Glomerular visceral epithelial cell (primary cell): ENCODE results near the gene TRRAP.

Experiments
- DNase-seq: peaks from one replicate; pipeline ENCODE4 v3.0.0-alpha.2; 2016; ENCODE audit errors: extremely low spot score

TRRAP gene

DNA sequence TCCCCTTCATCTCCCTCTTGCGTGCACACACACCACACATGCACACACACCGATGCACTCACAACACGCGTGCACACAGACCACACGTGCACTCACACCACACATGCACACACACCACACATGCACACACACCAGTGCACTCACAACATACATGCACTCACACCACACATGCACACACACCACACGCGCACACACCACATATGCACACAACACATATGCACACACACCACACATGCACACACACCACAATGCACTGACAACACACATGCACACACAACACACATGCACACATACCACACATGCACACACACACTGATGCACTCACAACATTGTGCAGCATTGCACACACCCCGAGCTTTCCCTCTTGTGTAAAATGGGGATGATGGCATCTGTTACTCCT lies 68.1 kb downstream of the TRRAP start:
- no peak for DNase-seq

DNA sequence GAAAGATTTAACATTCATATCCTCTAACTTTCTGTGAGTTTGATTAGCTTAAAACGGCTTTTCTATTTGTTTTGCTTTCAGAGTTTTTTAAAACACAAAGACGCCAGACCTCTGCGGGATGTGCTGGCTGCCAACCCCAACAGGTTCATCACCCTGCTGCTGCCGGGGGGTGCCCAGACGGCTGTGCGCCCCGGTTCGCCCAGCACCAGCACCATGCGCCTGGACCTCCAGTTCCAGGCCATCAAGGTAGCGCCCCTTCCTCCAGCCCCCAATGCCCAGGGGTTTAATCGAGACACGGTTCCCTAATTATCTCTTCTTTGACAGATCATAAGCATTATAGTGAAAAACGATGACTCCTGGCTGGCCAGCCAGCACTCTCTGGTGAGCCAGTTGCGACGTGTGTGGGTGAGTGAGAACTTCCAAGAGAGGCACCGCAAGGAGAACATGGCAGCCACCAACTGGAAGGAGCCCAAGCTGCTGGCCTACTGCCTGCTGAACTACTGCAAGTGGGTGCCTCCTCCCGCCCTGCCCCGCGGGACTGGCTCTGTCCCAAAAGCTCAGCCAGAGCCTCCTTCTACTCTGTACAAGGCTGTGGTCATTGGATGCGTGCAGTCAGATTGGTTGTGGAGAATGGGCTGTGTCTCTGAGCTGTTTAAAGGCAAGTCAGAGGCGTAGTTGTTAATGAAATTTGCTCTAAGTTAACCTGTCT lies 71.2 kb downstream of the TRRAP start:
- DNase-seq = no peak

DNA sequence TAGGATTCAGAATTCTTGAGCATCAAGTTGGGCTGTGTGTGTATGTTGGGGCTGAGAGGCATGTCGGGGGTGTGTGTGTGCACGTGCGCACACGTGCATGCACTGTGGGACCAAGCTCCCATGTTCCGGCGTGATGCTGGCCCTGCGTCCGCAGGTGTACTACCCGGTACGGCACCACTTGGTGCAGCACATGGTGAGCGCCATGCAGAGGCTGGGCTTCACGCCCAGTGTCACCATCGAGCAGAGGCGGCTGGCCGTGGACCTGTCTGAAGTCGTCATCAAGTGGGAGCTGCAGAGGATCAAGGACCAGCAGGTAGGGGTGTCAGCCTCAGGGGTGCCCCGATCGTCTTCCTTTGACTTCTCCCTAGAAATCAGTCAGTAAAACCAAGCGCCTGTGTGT lies 77.7 kb downstream of the TRRAP start:
- DNase-seq = no peak

DNA sequence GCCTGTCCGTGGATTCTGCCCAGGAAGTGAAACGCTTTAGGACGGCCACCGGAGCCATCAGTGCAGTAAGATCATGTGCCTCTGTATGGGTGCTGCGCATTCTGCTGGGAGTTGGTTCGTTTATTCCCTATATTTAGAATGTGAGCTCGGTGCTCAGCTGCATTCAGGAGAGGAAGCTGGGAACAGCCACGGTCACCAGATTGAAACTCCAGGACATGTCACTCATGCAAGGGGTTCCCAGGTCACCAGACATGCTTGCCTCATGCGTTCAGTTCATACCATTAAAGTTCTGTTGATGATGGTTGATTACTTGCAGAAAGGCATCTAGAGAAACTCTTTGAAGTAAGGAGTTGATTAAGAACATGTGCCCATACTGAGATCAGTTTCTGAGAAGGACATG lies 78.1 kb downstream of the TRRAP start:
- no peak for DNase-seq

GRCh38 chr7:98956937-98957336 lies 78.6 kb downstream of the TRRAP start:
- no peak for DNase-seq

DNA sequence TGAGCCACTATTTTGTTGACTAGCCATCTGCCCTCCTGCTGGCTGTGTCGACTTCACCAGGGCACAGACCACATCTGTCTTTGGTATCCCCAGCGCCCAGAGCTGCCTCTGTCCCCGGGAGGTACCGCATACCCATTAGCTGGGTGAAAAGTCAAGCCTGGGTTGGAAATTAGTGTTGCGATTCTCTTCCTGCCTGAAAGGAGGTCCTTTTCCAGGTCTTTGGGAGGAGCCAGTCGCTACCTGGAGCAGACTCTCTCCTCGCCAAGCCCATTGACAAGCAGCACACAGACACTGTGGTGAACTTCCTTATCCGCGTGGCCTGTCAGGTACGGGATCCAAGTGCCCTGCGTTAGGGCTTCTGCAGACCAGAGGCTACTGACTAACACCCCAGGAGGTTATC lies 79.4 kb downstream of the TRRAP start:
- DNase-seq = no peak

DNA sequence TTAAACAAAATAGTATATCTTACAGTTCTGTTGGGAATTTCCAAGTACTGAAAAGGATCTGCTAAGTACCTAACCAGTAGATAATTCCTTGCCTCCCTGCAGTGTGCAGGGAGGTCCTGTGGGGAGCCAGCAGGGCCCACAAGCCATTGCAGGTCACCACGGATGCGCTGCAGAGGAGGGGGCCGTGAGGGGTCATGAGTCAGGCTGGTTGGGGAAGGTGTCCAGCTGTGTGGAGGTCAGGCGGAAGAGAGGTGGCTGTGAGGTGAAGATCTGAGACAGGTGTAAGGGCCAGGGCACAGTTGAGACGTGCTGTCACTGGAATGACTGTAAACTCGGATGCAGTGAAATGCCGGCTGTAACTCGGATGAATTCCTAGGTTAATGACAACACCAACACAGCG lies 80.6 kb downstream of the TRRAP start:
- DNase-seq = no peak

DNA sequence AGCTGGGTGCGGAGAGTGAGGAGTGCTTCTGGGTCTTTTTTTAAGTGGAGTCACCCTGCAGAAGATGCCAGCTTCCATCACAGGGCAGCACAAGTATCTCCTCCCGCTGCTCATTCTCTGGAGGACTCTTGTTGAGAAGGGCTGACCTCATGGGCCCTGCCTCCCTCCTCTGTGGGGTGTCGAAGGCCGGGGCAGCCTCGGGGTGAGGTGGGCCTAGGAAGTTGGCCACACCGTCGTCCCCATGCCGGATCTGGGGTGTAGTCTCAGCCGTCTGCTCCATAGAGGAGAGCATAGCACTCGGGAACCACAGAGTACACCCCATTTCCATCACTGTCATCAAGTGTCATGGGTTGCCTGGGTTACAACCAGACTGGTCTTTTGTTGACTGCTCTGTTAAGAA lies 85.0 kb downstream of the TRRAP start:
- DNase-seq = no peak

GRCh38 chr7:98964596-98964995 lies 86.3 kb downstream of the TRRAP start:
- no peak for DNase-seq

DNA sequence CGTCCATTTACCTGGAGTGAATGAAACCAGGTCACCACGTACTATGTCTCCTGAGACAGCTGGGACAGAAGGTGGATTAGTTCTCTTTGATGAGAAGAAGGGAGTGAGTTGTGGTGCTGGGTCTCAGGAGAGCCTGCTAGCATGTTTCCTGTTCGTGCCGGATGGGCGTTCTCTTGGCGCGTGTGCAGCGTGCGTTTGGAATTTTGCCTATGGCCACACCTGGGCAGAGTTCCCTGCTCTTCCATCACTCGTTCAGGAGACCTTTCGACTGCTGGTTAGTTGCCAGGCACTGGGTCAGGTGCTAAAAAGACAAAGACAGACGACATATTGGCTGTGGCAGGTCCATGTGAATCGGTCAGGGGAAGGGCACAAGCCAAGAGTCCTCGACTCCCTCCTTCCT lies 90.3 kb downstream of the TRRAP start:
- no peak for DNase-seq

DNA sequence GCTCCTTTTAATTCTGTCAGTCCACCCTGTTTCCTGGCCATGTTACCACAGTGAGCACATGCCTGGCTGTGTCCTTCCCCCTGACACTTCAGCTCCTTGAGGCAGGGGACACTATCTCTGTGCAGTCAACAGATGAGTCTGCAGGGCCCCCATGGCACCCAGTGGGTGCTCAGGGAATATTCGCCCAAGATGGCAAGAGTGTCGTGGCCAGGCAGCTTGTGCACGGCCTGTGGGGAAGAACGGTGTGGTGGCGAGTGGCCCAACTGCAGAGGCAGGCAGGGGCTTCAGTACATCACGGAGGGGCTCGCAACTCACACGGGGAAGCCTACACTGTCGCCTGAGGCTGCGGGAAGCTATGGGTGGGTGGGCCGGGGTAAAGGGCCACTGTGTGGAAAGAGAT lies 91.1 kb downstream of the TRRAP start:
- DNase-seq = no peak

GRCh38 chr7:98970016-98970615 lies 91.8 kb downstream of the TRRAP start:
- DNase-seq = no peak

DNA sequence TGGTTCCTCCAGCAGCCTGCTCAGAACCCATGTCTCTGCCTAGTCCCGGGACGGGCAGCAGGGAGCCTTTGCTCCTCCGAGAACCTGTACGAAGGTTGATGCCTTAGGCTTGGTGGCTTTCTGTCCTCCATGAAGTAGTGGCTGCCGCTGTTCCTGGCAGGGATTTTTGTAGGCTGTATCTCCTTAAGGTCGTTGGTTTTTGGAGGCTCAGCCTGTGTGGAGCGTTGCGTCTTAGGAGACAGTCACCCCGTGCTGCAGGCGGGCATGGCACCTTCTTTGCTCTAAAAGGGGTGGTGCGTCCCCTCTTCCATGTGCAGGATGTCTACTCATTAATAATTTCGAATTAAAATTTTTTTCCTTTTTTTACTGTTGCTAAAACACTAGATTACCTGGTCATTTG lies 92.5 kb downstream of the TRRAP start:
- no peak for DNase-seq

DNA sequence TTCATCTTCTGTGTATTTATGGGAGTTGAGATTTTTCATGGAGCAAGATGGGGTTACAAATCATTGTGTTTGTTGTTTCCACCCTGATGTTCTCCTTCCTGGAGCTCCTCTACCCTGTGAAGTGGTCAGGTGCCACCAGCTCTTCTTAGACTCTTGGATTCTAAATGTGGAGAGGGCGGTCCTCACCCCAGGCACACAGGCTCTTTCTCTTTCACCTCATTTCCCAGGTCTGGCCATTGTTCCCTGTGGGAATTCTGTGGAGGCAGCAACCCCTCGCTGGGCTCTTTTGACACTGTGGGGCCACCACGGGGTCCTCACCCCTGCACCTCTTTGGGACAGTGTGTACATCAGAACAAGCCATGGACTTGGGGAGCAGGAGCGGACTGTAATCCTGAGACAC lies 95.9 kb downstream of the TRRAP start:
- no peak for DNase-seq

GRCh38 chr7:98974906-98975816 lies 96.8 kb downstream of the TRRAP start:
- no peak for DNase-seq

- DNase-seq = no peak
These were observed 98.3 kb downstream of the TRRAP start for GRCh38 chr7:98976396-98977185.

DNA sequence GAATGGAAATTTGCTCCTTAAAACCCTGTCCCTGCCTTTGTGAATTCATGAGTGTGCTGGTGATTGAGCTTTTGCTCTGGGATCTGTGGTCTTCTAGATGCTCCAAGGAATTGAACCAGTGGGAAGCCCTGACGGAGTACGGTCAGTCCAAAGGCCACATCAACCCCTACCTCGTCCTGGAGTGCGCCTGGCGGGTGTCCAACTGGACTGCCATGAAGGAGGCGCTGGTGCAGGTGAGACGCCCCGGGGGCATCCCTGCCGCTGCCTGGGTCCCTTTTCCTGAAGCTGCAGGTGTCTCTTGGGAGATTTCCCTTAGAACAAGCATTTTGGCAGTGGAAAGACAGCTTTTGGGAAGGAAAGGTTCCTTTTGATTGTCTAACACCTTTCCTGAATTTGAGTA lies 100.3 kb downstream of the TRRAP start:
- no peak for DNase-seq

DNA sequence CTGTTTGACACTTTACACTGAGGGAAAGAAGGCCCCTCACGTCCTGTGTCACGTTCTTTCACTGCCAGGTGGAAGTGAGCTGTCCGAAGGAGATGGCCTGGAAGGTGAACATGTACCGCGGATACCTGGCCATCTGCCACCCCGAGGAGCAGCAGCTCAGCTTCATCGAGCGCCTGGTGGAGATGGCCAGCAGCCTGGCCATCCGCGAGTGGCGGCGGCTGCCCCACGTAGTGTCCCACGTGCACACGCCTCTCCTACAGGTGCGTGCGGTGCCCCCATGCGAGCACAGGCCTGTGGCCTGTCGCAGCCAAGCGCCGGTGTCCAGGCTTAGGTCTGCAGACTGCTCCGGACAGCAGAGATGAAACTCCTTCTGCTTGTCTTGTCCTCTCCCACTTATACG lies 103.4 kb downstream of the TRRAP start:
- DNase-seq = no peak

- no peak for DNase-seq
These were observed 104.4 kb downstream of the TRRAP start for GRCh38 chr7:98982686-98983085.

GRCh38 chr7:98984126-98984525 lies 105.8 kb downstream of the TRRAP start:
- no peak for DNase-seq

DNA sequence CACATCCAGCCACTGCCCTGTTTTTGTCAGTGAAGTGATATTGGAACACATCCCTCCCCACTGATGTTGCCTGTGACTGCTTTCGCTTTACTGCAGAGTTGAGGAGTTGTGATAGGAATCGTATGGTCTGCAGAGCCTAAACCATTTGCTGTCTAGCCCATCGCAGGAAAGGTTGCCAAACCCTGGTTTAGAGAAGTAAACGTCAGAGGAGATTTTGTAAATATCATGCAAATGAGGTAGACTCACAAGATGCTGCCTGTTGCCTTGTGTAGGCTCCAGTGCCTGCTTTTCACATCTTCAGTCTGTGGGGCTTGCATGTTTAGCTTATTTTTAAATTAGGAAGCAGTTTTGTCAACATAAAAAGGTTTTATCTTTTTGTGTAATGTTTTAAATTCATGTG lies 107.1 kb downstream of the TRRAP start:
- no peak for DNase-seq

DNA sequence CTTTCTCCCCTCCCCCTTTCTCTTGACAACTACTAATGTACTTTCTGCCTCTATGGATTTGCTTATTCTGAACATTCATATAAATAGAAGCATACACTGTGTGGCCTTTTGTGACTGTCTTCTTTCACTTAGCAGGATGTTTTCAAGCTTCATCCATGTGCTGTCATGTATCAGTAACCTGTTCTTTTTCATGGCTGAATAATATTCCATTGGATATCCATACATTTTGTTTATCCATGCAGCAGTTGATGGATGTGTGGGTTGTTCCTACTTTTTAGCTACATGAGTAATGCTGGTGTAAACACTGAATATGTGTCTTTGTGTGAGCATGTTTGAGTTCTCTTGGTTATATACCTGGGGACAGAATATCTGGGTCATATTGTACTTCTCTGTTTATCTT lies 107.6 kb downstream of the TRRAP start:
- DNase-seq = no peak
